Right lobe of liver (tissue), 6 donors: ENCODE data around the gene PRIMPOL. TPM values are rescaled to one million over a fixed set of nuclear protein-coding genes. Genes with fewer than 3 reads are reported as not detected.

ENCODE experiments used
- ATAC-seq, 4 donors: fragments of 200-7000 bp; cut with Tn5 transposase; one replicate each; pipeline ENCODE4 v1.9.1; 2020; ENCODE audit warnings: mild to moderate bottlenecking in 4 of 4, moderate library complexity in 4 of 4
- DNase-seq, 3 donors: peaks; one replicate each; pipeline ENCODE4 v3.0.0-alpha.2; 2020
- H3K27ac ChIP-seq, 3 donors: fragments of 200-600 bp; one replicate each; pipeline ENCODE4 v1.8.0; 2022
- H3K27me3 ChIP-seq, 2 donors: fragments of 200-600 bp; one replicate each; pipeline ENCODE4 v1.8.0; 2022
- H3K36me3 ChIP-seq, 4 donors: fragments of 200-600 bp; sonication (generic) in 1 of 4; one replicate each; pipeline versions ENCODE4 v1.5.1 to v1.8.0; 2017 to 2022; ENCODE audit warnings: control low read depth in 1 of 4
- H3K4me1 ChIP-seq, 4 donors: fragments of 200-600 bp; sonication (generic) in 1 of 4; one replicate each; pipeline versions ENCODE4 v1.5.1 to v1.8.0; 2017 to 2022; ENCODE audit warnings: control low read depth in 1 of 4
- H3K4me3 ChIP-seq, 3 donors: fragments of 200-600 bp; one replicate each; pipeline ENCODE4 v1.8.0; 2022
- H3K9me3 ChIP-seq, 4 donors: fragments of 200-600 bp; sonication (generic) in 1 of 4; one replicate each; pipeline versions ENCODE4 v1.5.1 to v1.8.0; 2017 to 2022; ENCODE audit warnings: control low read depth in 1 of 4
- CTCF ChIP-seq, 4 donors: fragments of 200-600 bp in 3 of 4; fragments of 450-650 bp in 1 of 4; IDR thresholded peaks; one replicate each; pipeline versions ENCODE4 v1.5.1 to v1.8.0; 2016 to 2022; ENCODE audit warnings: antibody characterized with exemption in 4 of 4, mild to moderate bottlenecking in 2 of 4
- POLR2A ChIP-seq: fragments of 450-650 bp; IDR thresholded peaks from one replicate; pipeline ENCODE4 v1.6.1; 2017; ENCODE audit warnings: antibody characterized with exemption, mild to moderate bottlenecking
- WGBS: methylation state at CpG from one replicate; pipeline ENCODE4 v1.1.6; 2018; ENCODE audit warnings: low coverage, low lambda C conversion rate; ENCODE audit not compliant: insufficient coverage; ENCODE audit errors: missing lambda C conversion rate; 5-methylcytosine and 5-hydroxymethylcytosine counted together
- intact Hi-C, 2 donors: fragments of 100-400 bp; cut with DNase I; formaldehyde crosslinking; loops; one replicate each; pipeline versions ENCODE4 v1.11.2 to v1.14.1; 2022
- total RNA-seq, 6 experiments: library from RNA; depleted of rRNA in 2 of 6; stranded (reverse); fragments of >200 nt in 2 of 6; fragmentation: NEBNext Ultra II Directional in 3 of 6; extraction: Animal tissue kit (Norgen Biotek cat#: 25700) in 3 of 6; gene quantifications; one replicate each; pipeline versions ENCODE4 v1.1.0 to v1.2.4, GENCODE V29; 2016 to 2023
- donor health status: DM: no; HTN: yes; CAD: no.
- donor health status: DM: no; HTN: no; CAD: no.
- donor health status: DM: no; HTN: no; CAD: no.
- donor health status: DM: no; HTN: yes; CAD: no.
- donor health status: DM: no; HTN: yes; CAD: no.

Gene PRIMPOL
- total RNA-seq, 6 experiments from 2014 or later: 4.0 to 8.7 (median 5.7) TPM

- Histone ChIP-seq H3K27ac (no peak overlapping the region), H3K4me3 (no peak overlapping the region), H3K27me3 (no peaks in the 10 kb centered on the region), H3K4me1 (peaks cover 0 to 12% (median 0%) of the 10 kb centered on the region in 4 donors), H3K9me3 (no peaks in the 10 kb centered on the region), H3K36me3 (no peaks in the 10 kb centered on the region)
- ATAC-seq: peak in 2 of 4 donors; percentile 20 to 36
- WGBS: 69% methylated on average over 6 of the region's 6 CpGs
- intact Hi-C loops: no loop called here
- DNase-seq: no peak
- TF ChIP-seq CTCF (IDR thresholded peaks at IDR 0.05) (no peak), POLR2A (no peak)
Observed at GRCh38 chr4:184664445-184665210, 15.1 kb downstream of the PRIMPOL start.

- no peaks in the 10 kb centered on the region for H3K9me3 ChIP-seq
- WGBS: 33% methylated on average over 6 of the region's 6 CpGs
- H3K36me3 ChIP-seq: no peaks in the 10 kb centered on the region
- peak overlapping the region in 1 of 3 donors; percentile 17 for H3K4me3 ChIP-seq
- H3K27me3 ChIP-seq: no peaks in the 10 kb centered on the region
- intact Hi-C loops: no loop called here
- H3K27ac ChIP-seq: peak overlapping the region; percentile 56 to 92 (median 86)
- TF ChIP-seq CTCF (IDR thresholded peaks at IDR 0.05) (no peak), POLR2A (no peak)
- ATAC-seq (peak; percentile 95 to 97 (median 96)), DNase-seq (peak in 1 of 3 donors; percentile 61)
- peaks cover 0 to 12% (median 0%) of the 10 kb centered on the region in 4 donors for H3K4me1 ChIP-seq
Observed at GRCh38 chr4:184666670-184667069, 17.1 kb downstream of the PRIMPOL start.

- Histone ChIP-seq H3K4me1 (peaks cover 0 to 12% (median 0%) of the 10 kb centered on the region in 4 donors), H3K4me3 (no peak overlapping the region), H3K27me3 (no peaks in the 10 kb centered on the region), H3K36me3 (peaks cover 0 to 10% (median 2%) of the 10 kb centered on the region in 4 donors), H3K9me3 (no peaks in the 10 kb centered on the region), H3K27ac (peak overlapping the region in 1 of 3 donors; percentile 45)
- no peak for TF ChIP-seq POLR2A
- no peak for TF ChIP-seq CTCF (IDR thresholded peaks at IDR 0.05)
- intact Hi-C loops: no loop called here
- 75% methylated on average over 2 of the region's 9 CpGs for WGBS
- no peak for ATAC-seq
- DNase-seq: no peak
Observed at GRCh38 chr4:184668096-184668495, 18.6 kb downstream of the PRIMPOL start.

GRCh38 chr4:184668511-184669114 is 19.1 kb downstream of the PRIMPOL start:
- Histone ChIP-seq H3K36me3 (peaks cover 0 to 10% (median 2%) of the 10 kb centered on the region in 4 donors), H3K9me3 (no peaks in the 10 kb centered on the region), H3K27me3 (no peaks in the 10 kb centered on the region), H3K4me1 (peaks cover 0 to 12% (median 0%) of the 10 kb centered on the region in 4 donors), H3K4me3 (no peak overlapping the region), H3K27ac (peak overlapping the region in 1 of 3 donors; percentile 45)
- no peak for DNase-seq
- WGBS: 79% methylated on average over 9 of the region's 9 CpGs
- TF ChIP-seq CTCF (IDR thresholded peaks at IDR 0.05) (no peak), POLR2A (no peak)
- ATAC-seq: peak in 2 of 4 donors; percentile 9 to 41
- intact Hi-C loops: no loop called here
